DND-41 (cell line): ENCODE measurements around the gene AICDA.
"Not testable (repeated sequence)": the region's sequence is repeated elsewhere in the genome, so short reads cannot be mapped to it uniquely, and the experiment has no call there.

Experiments
- ATAC-seq: fragments of 200-7000 bp; cut with Tn5 transposase; 3 replicates; pipeline ENCODE4 v1.9.1; 2021; ENCODE audit warnings: low read depth; ENCODE audit not compliant: insufficient read depth
- DNase-seq: peaks from one replicate; pipeline ENCODE4 v3.0.0-alpha.2; 2020
- H2AFZ ChIP-seq: 2 replicates; pipeline ENCODE4 v1.6.0; 2012; ENCODE audit warnings: low read depth, low read length
- H3K27ac ChIP-seq: 2 replicates; pipeline ENCODE4 v1.5.1; 2012; ENCODE audit warnings: low read length, inconsistent platforms
- H3K27me3 ChIP-seq: fragments of 200-600 bp; sonication (generic); 2 replicates; pipeline ENCODE4 v1.6.0; 2012; ENCODE audit warnings: low read length, mild to moderate bottlenecking, inconsistent platforms; ENCODE audit not compliant: insufficient read depth, poor library complexity
- H3K36me3 ChIP-seq: 2 replicates; pipeline ENCODE4 v1.5.1; 2012; ENCODE audit warnings: low read length, inconsistent platforms; ENCODE audit not compliant: insufficient read depth
- H3K4me1 ChIP-seq: 2 replicates; pipeline ENCODE4 v1.5.1; 2012; ENCODE audit warnings: mild to moderate bottlenecking, low read length; ENCODE audit not compliant: insufficient read depth
- H3K4me2 ChIP-seq: 2 replicates; pipeline ENCODE4 v1.6.0; 2012; ENCODE audit warnings: mild to moderate bottlenecking, moderate library complexity, low read length, inconsistent platforms; ENCODE audit not compliant: insufficient read depth
- H3K4me3 ChIP-seq, 2 experiments: fragments of 200-600 bp in 1 of 2; shearing (Covaris generic) in 1 of 2; 2 replicates each; pipeline ENCODE4 v1.5.1; 2012 to 2016; ENCODE audit warnings: inconsistent platforms in 2 of 2, low read length in 2 of 2, mild to moderate bottlenecking in 2 of 2, low read depth in 1 of 2, moderate library complexity in 1 of 2
- H3K79me2 ChIP-seq: 2 replicates; pipeline ENCODE4 v1.6.0; 2012; ENCODE audit warnings: low read length, inconsistent platforms; ENCODE audit not compliant: insufficient read depth
- H3K9ac ChIP-seq: 2 replicates; pipeline ENCODE4 v1.6.0; 2012; ENCODE audit warnings: low read depth, mild to moderate bottlenecking, inconsistent platforms, low read length, moderate library complexity
- H3K9me3 ChIP-seq: 2 replicates; pipeline ENCODE4 v1.5.1; 2012; ENCODE audit warnings: low read length, moderate library complexity, mild to moderate bottlenecking, inconsistent platforms; ENCODE audit not compliant: insufficient read depth, severe bottlenecking
- H4K20me1 ChIP-seq: 2 replicates; pipeline ENCODE4 v1.6.0; 2012; ENCODE audit warnings: low read length; ENCODE audit not compliant: insufficient read depth
- CTCF ChIP-seq: IDR thresholded peaks from 2 replicates; pipeline ENCODE4 v1.5.1; 2012; ENCODE audit warnings: borderline replicate concordance, low read length, moderate library complexity, mild to moderate bottlenecking; ENCODE audit not compliant: poor library complexity, severe bottlenecking; ENCODE audit errors: extremely low read depth
- EZH2 ChIP-seq: IDR thresholded peaks from 3 replicates; pipeline ENCODE4 v1.6.1; 2012; ENCODE audit warnings: borderline replicate concordance, low read depth, mild to moderate bottlenecking, moderate library complexity, low read length, inconsistent platforms; ENCODE audit not compliant: severe bottlenecking

AICDA gene

GRCh38 chr12:8566525-8566924 is 46.1 kb downstream of the AICDA start:
- H3K27ac ChIP-seq, result no peak overlapping the region
- H2AFZ ChIP-seq, result no peak overlapping the region
- H3K9ac ChIP-seq, result no peak overlapping the region
- H3K79me2 ChIP-seq, result no peaks in the 10 kb centered on the region
- no peaks in the 10 kb centered on the region for H3K36me3 ChIP-seq
- H4K20me1 ChIP-seq, result no peaks in the 10 kb centered on the region
- no peak overlapping the region for H3K4me3 ChIP-seq
- no peak for TF ChIP-seq CTCF
- DNase-seq, result no peak
- peaks cover 4% of the 10 kb centered on the region for H3K27me3 ChIP-seq
- H3K9me3 ChIP-seq, result peaks cover 6% of the 10 kb centered on the region
- no peak for ATAC-seq
- no peak overlapping the region for H3K4me2 ChIP-seq
- no peaks in the 10 kb centered on the region for H3K4me1 ChIP-seq

- H3K4me3 ChIP-seq, H3K27me3 ChIP-seq, H3K4me2 ChIP-seq, H3K27ac ChIP-seq, H3K79me2 ChIP-seq, H3K36me3 ChIP-seq, H3K9ac ChIP-seq, H3K4me1 ChIP-seq, DNase-seq, H4K20me1 ChIP-seq, H3K9me3 ChIP-seq, ATAC-seq, H2AFZ ChIP-seq: not testable (repeated sequence)
Observed at GRCh38 chr12:8566052-8566451, 46.6 kb downstream of the AICDA start.

- Histone ChIP-seq H4K20me1 (no peaks in the 10 kb centered on the region), H3K79me2 (no peaks in the 10 kb centered on the region), H3K9ac (no peak overlapping the region), H3K4me1 (no peaks in the 10 kb centered on the region), H3K36me3 (no peaks in the 10 kb centered on the region), H3K4me3 (no peak overlapping the region), H3K27ac (no peak overlapping the region), H2AFZ (no peak overlapping the region), H3K9me3 (peaks cover 6% of the 10 kb centered on the region), H3K27me3 (peaks cover 4% of the 10 kb centered on the region), H3K4me2 (no peak overlapping the region)
- TF ChIP-seq CTCF (no peak), EZH2 (no peak)
- ATAC-seq (no peak), DNase-seq (no peak)
Observed at GRCh38 chr12:8564656-8565055, 48.0 kb downstream of the AICDA start.

GRCh38 chr12:8563356-8563755 is 49.3 kb downstream of the AICDA start:
- Histone ChIP-seq H3K4me3 (no peak overlapping the region), H3K36me3 (no peaks in the 10 kb centered on the region), H4K20me1 (no peaks in the 10 kb centered on the region), H3K27ac (no peak overlapping the region), H3K79me2 (no peaks in the 10 kb centered on the region), H3K4me2 (no peak overlapping the region), H3K27me3 (peaks cover 4% of the 10 kb centered on the region), H2AFZ (no peak overlapping the region), H3K9me3 (peaks cover 6% of the 10 kb centered on the region), H3K9ac (no peak overlapping the region), H3K4me1 (no peaks in the 10 kb centered on the region)
- TF ChIP-seq CTCF (no peak), EZH2 (no peak)
- ATAC-seq (no peak), DNase-seq (no peak)
